MG63 (cell line): Measurements from ENCODE around the gene GALNT14. TPM values are rescaled to one million over a fixed set of nuclear protein-coding genes. Genes with fewer than 3 reads are reported as not detected.

Source experiments
- DNase-seq: peaks from one replicate; pipeline ENCODE4 v3.0.0-alpha.2; 2020
- H3K27me3 ChIP-seq: fragments of 250-450 bp; sonication (Bioruptor Pico); 2 replicates; pipeline ENCODE4 v1.5.1; 2020; ENCODE audit warnings: mild to moderate bottlenecking, moderate library complexity
- H3K36me3 ChIP-seq: fragments of 250-450 bp; sonication (Bioruptor Pico); 2 replicates; pipeline ENCODE4 v1.5.1; 2020; ENCODE audit warnings: mild to moderate bottlenecking, moderate library complexity
- H3K4me3 ChIP-seq: fragments of 250-450 bp; sonication (Bioruptor Pico); 2 replicates; pipeline ENCODE4 v1.5.1; 2020; ENCODE audit warnings: mild to moderate bottlenecking, moderate library complexity
- H3K9me3 ChIP-seq: fragments of 250-450 bp; sonication (Bioruptor Pico); 2 replicates; pipeline ENCODE4 v1.5.1; 2020; ENCODE audit warnings: mild to moderate bottlenecking, moderate library complexity
- total RNA-seq: library from RNA; depleted of rRNA; stranded (reverse); fragments of >200 nt; shearing (Covaris generic); gene quantifications from 2 replicates; pipeline ENCODE4 v1.2.3, GENCODE V29; 2014; ENCODE audit warnings: low replicate concordance

GALNT14 gene
- total RNA-seq, 1 experiment from 2014 or later, result 3.9 TPM

DNA sequence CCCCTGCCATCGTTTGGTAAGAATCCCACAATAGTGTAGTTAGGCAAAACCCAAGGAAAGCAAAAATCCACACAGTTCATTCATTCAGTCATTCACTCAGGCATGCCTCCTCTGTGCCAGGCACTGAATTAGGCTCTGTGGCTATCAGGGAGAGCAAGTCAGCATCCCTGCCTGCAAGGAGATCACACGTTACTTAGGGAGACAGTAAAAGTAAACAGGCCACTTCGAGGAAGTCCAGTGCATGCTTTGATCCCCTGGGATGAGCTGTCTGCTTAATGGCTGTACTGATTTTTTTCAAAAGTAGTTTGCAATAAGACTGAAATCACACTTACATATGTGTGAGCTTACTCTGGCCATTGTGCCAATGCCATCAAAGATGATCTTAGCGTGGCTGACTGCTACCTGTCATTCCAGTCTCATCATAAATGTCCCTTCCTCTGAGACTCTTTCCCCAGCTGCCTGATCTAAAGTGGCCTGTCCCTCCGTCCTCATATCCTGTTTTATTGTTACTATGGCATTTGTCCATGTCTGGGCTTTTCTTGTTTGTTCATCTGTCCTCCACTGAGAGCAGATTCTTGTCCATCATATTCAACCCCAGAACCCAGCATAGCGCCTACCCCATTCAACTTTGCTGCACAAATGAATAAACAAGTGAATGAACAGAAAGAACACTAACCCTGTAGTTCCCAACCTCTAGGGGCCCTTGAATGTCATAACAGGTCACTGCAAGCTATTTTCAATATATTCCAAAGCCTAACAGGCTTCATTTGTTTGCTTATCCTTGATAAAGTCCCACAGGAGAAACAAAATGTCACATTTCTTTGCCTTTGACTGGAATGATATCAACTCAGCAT lies 84.1 kb downstream of the GALNT14 start:
- no peaks in the 10 kb centered on the region for H3K36me3 ChIP-seq
- no peak overlapping the region for H3K4me3 ChIP-seq
- H3K9me3 ChIP-seq, result no peaks in the 10 kb centered on the region
- no peak for DNase-seq
- no peaks in the 10 kb centered on the region for H3K27me3 ChIP-seq

DNA sequence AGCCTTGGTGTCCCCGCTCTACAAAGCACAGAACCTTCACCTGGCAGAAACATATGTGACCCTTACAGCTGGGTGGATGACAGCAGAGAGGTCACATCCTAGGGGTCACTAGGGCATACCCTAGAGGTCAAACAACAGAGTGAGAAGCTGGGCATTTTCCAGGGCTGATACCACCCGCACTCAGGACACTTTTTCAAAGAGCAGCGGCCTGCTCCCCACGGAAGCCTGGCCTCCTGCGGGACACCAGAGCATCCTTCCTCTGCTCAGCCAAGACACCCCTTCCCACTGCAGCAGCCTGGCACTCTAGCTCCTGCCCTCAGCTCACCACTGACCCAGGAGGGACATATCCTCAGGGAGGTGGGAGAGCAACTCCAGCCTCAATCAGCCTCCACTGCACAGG lies 86.0 kb downstream of the GALNT14 start:
- H3K27me3 ChIP-seq, result no peaks in the 10 kb centered on the region
- H3K36me3 ChIP-seq, result no peaks in the 10 kb centered on the region
- DNase-seq, result no peak
- H3K4me3 ChIP-seq, result no peak overlapping the region
- no peaks in the 10 kb centered on the region for H3K9me3 ChIP-seq

DNA sequence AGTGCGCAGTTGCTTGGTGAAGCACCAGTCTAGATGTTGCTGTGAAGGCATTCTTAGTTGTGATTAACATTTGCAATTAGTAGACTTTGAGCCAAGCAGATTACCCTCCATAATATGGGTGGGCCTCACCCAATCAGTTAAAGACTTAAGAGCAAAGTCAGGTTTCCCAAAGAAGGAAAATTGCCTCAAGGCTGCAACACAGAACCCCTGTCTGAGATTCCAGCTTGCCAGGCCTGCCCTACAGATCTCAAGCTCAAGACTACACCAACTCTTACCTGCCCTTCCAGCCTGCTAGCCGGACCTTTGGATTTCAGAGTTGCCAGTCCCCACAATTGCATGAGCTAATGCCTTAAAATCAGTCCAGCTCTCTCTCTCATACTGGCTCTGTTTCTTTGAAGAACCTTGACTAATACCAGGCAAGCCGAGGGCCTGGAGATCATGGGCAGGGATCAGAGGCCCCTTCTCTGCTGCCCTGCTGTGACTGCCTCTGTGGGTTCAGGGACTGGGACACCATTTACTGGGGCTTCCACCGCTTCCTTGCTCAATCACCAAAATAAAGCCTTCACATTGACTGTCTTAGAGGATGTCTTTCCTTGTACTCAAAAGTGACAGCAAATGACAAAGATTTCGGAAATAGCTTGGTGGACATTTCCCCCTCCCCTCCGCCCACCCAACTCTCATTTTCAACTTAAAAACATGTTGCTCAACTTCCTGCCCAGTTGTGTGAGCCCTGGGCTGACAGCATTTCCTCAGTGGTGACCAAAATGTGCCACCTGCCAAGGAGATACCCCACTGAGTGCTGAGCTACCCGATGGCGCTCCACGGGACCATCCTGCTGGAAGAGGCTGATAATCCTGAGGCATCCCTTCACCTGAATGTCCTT lies 86.7 kb downstream of the GALNT14 start:
- no peaks in the 10 kb centered on the region for H3K27me3 ChIP-seq
- H3K9me3 ChIP-seq, result no peaks in the 10 kb centered on the region
- H3K4me3 ChIP-seq, result no peak overlapping the region
- H3K36me3 ChIP-seq, result no peaks in the 10 kb centered on the region
- DNase-seq, result no peak

- Histone ChIP-seq H3K36me3 (no peaks in the 10 kb centered on the region), H3K9me3 (no peaks in the 10 kb centered on the region), H3K4me3 (no peak overlapping the region), H3K27me3 (no peaks in the 10 kb centered on the region)
- no peak for DNase-seq
Measured at GRCh38 chr2:31049916-31050588, 88.2 kb downstream of the GALNT14 start.

DNA sequence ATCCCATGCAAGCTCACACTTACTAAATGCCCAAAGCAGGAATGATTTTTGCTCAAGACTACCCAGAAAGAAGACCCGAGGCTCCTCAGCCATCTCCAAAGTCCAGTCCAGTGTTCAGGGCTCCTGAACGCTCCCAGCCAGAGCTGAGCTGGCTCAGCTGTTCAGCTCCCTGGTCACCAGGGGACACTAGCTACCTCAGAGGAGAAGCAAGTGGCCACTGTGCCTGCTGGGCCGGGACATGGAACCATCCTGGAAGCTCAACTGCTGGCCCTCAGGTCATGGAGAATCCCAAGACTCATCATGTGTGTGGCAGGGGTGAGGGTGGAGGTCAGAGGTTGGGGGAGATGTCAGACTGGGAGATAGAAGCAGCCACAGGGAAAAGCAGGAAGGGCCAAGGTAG lies 89.0 kb downstream of the GALNT14 start:
- no peaks in the 10 kb centered on the region for H3K9me3 ChIP-seq
- DNase-seq, result no peak
- no peaks in the 10 kb centered on the region for H3K36me3 ChIP-seq
- no peak overlapping the region for H3K4me3 ChIP-seq
- no peaks in the 10 kb centered on the region for H3K27me3 ChIP-seq

DNA sequence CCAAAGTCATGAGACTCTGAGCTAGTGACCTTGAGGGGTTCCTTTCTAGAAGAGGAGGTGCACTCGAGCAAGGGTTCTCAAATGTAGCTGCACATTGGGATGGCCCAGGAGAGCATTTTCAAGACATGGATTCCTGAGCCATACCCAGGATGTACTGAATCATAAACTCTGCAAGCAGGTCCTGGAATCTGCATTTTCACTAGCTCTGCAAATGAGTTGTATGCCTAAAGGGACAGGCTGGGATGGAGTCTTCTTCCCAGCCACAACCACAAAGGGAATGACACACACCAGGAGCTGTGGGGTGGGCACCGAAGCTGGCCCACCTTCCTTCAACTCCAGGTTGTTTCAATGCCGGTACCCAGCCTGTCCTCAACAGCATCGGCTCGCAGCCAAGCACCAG lies 90.6 kb downstream of the GALNT14 start:
- Histone ChIP-seq H3K36me3 (no peaks in the 10 kb centered on the region), H3K4me3 (no peak overlapping the region), H3K27me3 (no peaks in the 10 kb centered on the region), H3K9me3 (no peaks in the 10 kb centered on the region)
- no peak for DNase-seq

- H3K36me3 ChIP-seq, result no peaks in the 10 kb centered on the region
- H3K4me3 ChIP-seq, result no peak overlapping the region
- no peak for DNase-seq
- no peaks in the 10 kb centered on the region for H3K27me3 ChIP-seq
- H3K9me3 ChIP-seq, result peaks cover 12% of the 10 kb centered on the region
Measured at GRCh38 chr2:31038385-31038784, 99.9 kb downstream of the GALNT14 start.

DNA sequence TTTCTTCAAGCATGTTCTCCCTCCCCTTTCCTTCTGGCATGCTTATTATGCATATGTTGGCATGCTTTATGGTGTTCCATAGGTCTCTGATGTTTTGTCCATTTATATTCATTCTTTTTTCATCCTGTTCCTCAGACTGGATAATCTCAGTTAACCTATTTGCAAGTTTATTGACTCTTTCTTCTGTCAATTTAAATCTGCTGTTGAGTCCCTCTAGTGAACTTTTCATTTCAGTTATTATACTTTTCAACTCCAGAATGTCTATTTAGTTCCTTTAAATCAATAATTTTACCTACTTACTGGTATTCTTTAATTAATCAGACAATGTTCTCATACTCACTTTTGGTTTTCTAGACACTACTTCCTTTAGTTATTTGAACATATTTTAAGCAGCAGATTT lies 101.2 kb downstream of the GALNT14 start:
- Histone ChIP-seq H3K9me3 (peaks cover 12% of the 10 kb centered on the region), H3K4me3 (no peak overlapping the region), H3K36me3 (no peaks in the 10 kb centered on the region), H3K27me3 (no peaks in the 10 kb centered on the region)
- no peak for DNase-seq

DNA sequence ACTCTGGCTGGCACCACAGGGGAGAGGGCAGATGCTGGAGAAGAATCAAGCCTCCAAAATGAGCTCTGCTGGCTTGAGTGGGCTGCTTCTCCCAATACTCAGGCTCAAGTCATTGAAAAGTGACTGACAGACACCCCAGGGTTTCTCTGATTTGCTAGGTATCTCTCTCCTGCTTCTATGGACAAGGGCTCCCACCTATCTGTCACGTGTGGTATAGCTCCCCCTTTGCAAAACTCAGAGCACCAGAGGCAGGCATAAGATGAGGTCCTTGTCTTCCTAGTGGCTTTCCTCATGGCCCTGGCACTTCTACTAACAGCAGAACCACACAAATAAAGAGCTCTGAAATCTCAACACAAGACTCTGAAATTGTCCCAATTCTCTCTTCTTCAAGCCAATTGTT lies 105.2 kb downstream of the GALNT14 start:
- Histone ChIP-seq H3K27me3 (no peaks in the 10 kb centered on the region), H3K9me3 (peaks cover 12% of the 10 kb centered on the region), H3K4me3 (no peak overlapping the region), H3K36me3 (no peaks in the 10 kb centered on the region)
- DNase-seq, result no peak

DNA sequence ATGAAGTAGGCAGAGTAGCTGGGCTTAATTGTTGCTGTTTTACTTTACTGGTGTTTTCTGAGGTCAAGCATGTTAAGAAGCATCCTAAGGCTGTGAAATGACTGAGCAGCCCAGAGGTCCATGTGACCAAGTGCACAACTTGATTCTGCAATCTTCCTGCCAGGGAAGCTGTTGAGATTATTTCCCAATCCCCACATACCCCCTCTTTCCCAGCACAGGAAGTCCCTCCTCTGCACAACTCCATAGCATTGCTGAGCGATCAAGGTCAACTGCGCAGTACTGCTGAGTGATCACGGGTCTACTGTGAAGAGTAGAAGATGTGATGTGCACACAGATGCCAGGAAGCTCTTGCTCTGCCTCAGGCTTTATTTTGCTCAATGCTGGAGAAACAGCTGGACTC lies 105.8 kb downstream of the GALNT14 start:
- Histone ChIP-seq H3K27me3 (no peaks in the 10 kb centered on the region), H3K4me3 (no peak overlapping the region), H3K36me3 (no peaks in the 10 kb centered on the region), H3K9me3 (peaks cover 11% of the 10 kb centered on the region)
- DNase-seq, result no peak

GRCh38 chr2:31031132-31031706 lies 107.0 kb downstream of the GALNT14 start:
- no peaks in the 10 kb centered on the region for H3K36me3 ChIP-seq
- DNase-seq, result no peak

GRCh38 chr2:31028417-31028816 lies 109.8 kb downstream of the GALNT14 start:
- DNase-seq, result no peak
- H3K4me3 ChIP-seq, result no peak overlapping the region
- no peaks in the 10 kb centered on the region for H3K27me3 ChIP-seq
- no peaks in the 10 kb centered on the region for H3K9me3 ChIP-seq
- H3K36me3 ChIP-seq, result no peaks in the 10 kb centered on the region

More at GRCh38 chr2:31031132-31031706, 107.0 kb downstream of the GALNT14 start:
- Histone ChIP-seq H3K27me3 (no peaks in the 10 kb centered on the region), H3K4me3 (no peak overlapping the region), H3K9me3 (no peaks in the 10 kb centered on the region; the same call in 1 of the 2 replicates)

DNA sequence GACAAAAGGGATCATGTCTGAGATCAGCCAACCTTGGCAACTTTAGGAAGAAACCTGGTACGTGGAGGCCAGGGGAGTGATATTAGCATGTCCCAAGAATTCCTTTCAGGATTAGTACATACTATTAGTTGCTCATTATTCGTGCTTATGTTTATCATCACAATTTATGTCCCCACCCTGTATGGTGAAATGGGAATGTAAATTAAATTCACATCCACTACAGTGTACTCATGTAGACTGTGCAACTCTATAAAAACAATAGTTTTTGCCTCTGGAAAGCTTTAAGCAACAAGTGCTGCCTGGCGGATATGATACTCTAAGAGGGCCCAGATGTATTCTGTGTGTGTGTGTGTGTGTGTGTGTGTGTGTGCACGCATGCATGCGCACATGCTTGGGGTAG lies 110.7 kb downstream of the GALNT14 start:
- Histone ChIP-seq H3K9me3 (no peaks in the 10 kb centered on the region), H3K4me3 (no peak overlapping the region), H3K27me3 (no peaks in the 10 kb centered on the region), H3K36me3 (no peaks in the 10 kb centered on the region)
- DNase-seq, result no peak

DNA sequence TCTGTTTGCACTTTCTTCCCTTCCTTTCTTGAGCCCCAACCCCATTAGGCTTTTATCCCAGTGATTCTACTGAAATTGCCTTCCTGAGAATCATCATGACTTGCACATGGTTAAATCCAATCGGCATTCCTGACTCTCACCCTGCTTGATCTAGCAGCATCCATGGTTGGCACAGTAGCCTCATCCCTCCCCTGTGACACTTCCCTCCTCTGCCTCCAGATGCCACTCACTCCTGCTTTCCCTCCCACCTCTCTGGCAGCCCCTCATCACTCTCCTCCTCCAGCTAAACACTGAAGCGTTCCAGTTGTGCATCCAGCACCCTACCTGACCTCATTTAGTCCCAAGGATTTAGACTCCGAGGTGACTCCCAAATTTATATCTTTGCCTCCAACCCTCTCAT lies 114.7 kb downstream of the GALNT14 start:
- Histone ChIP-seq H3K27me3 (no peaks in the 10 kb centered on the region), H3K4me3 (no peak overlapping the region), H3K9me3 (no peaks in the 10 kb centered on the region), H3K36me3 (no peaks in the 10 kb centered on the region)
- no peak for DNase-seq

GRCh38 chr2:31020713-31021112 lies 117.5 kb downstream of the GALNT14 start:
- DNase-seq, result no peak
- no peaks in the 10 kb centered on the region for H3K9me3 ChIP-seq
- no peaks in the 10 kb centered on the region for H3K27me3 ChIP-seq
- H3K4me3 ChIP-seq, result no peak overlapping the region
- no peaks in the 10 kb centered on the region for H3K36me3 ChIP-seq

GRCh38 chr2:31018280-31018679 lies 120.0 kb downstream of the GALNT14 start:
- no peak overlapping the region for H3K4me3 ChIP-seq
- no peak for DNase-seq
- no peaks in the 10 kb centered on the region for H3K9me3 ChIP-seq
- H3K27me3 ChIP-seq, result no peaks in the 10 kb centered on the region
- H3K36me3 ChIP-seq, result no peaks in the 10 kb centered on the region

- Histone ChIP-seq H3K9me3 (no peaks in the 10 kb centered on the region), H3K36me3 (no peaks in the 10 kb centered on the region), H3K27me3 (no peaks in the 10 kb centered on the region), H3K4me3 (no peak overlapping the region)
- DNase-seq, result no peak
Measured at GRCh38 chr2:31016648-31017047, 121.6 kb downstream of the GALNT14 start.
